ENCODE measurements around the gene HSDL2.

DNA sequence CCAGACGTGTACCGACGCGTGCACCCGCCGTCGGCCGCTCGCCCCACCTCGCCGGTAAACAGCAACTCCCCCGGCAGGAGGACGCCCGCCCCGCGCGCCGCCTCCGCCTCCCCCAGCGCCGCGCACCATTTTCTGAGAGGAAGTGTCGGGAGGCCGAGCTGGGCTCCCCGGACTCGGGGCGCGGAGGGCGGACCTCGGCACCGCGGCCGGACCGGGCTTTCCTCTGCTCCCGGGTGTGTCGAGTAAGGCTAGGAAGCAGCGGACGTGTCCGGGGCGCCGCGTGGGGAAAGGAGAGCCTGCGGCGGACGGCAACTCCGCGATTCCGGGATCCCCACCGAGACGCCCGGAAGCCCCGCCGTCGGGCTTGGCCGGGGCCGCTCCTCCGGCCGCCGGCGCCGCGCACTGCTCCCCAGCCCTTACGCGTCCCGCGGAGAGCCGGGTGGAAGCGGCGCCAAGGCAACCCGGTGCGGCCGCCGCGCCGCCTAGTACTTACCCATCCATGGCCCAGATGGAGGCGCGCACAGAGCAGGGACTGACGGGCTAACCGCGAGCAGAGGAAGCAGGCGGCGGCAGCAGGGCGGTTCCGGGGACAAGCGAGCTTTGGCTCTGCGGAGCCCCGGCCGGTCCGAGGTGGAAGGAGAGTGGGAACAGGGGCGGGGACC is 46.8 kb upstream of the HSDL2 start, which contains the start of gene PTBP3:
- TF ChIP-seq EZH2 (IDR thresholded peaks at IDR 0.05; ENCODE audit: insufficient read depth, poor library complexity, severe bottlenecking) = no peak
- no peak for TF ChIP-seq EZH2phosphoT487 (IDR thresholded peaks at IDR 0.05; ENCODE audit: insufficient read depth, low read depth)

All from GM23248 (cell line).